SK-N-SH treated with all-trans-retinoic acid at 6 μM for 48 hours (cell line): Measurements from ENCODE around the gene LBHD2.
A peak's percentile ranks its signal among the peaks of the same experiment; 100 is the strongest.

Source experiments
- ATAC-seq: fragments of 200-7000 bp; cut with Tn5 transposase; 3 replicates; pipeline ENCODE4 v1.9.1; 2020; ENCODE audit warnings: mild to moderate bottlenecking, moderate library complexity
- ARNTL ChIP-seq: fragments of 450-650 bp; formaldehyde crosslinking; IDR thresholded peaks from 2 replicates; pipeline ENCODE4 v1.5.0; 2020; ENCODE audit warnings: low read depth, mild to moderate bottlenecking, moderate library complexity, borderline replicate concordance
- BACH2 ChIP-seq: fragments of 250-450 bp; sonication (Bioruptor Pico); IDR thresholded peaks from 2 replicates; pipeline ENCODE4 v1.9.0; 2021; ENCODE audit warnings: mild to moderate bottlenecking, borderline replicate concordance
- CSDC2 ChIP-seq: fragments of 250-450 bp; sonication (Bioruptor Pico); IDR thresholded peaks from 2 replicates; pipeline ENCODE4 v1.5.0; 2020; ENCODE audit warnings: mild to moderate bottlenecking, moderate library complexity
- CSRNP3 ChIP-seq: fragments of 250-450 bp; sonication (Bioruptor Pico); IDR thresholded peaks from 2 replicates; pipeline ENCODE4 v1.5.1; 2021; ENCODE audit warnings: mild to moderate bottlenecking, moderate library complexity
- ESRRG ChIP-seq: fragments of 250-450 bp; sonication (Bioruptor Pico); IDR thresholded peaks from 2 replicates; pipeline ENCODE4 v1.6.1; 2021; ENCODE audit warnings: mild to moderate bottlenecking
- GLIS3 ChIP-seq: fragments of 250-450 bp; sonication (Bioruptor Pico); IDR thresholded peaks from 2 replicates; pipeline ENCODE4 v1.5.0; 2020; ENCODE audit warnings: mild to moderate bottlenecking, moderate library complexity
- ISL1 ChIP-seq: fragments of 250-450 bp; sonication (Bioruptor Pico); IDR thresholded peaks from 2 replicates; pipeline ENCODE4 v2.1.2; 2022; ENCODE audit warnings: mild to moderate bottlenecking, moderate library complexity
- OSR1 ChIP-seq: fragments of 250-450 bp; sonication (Bioruptor Pico); IDR thresholded peaks from 2 replicates; pipeline ENCODE4 v1.8.0; 2022; ENCODE audit warnings: moderate library complexity, mild to moderate bottlenecking, inconsistent platforms
- POU6F1 ChIP-seq: fragments of 250-450 bp; sonication (Bioruptor Pico); IDR thresholded peaks from 2 replicates; pipeline ENCODE4 v1.8.0; 2021; ENCODE audit warnings: low read depth, mild to moderate bottlenecking, moderate library complexity, borderline replicate concordance
- SNAI2 ChIP-seq: fragments of 250-450 bp; sonication (Bioruptor Pico); IDR thresholded peaks from 2 replicates; pipeline ENCODE4 v1.5.0; 2020; ENCODE audit warnings: mild to moderate bottlenecking, moderate library complexity
- TCF4 ChIP-seq: fragments of 250-450 bp; sonication (Bioruptor Pico); IDR thresholded peaks from 2 replicates; pipeline ENCODE4 v1.8.0; 2021; ENCODE audit warnings: mild to moderate bottlenecking, moderate library complexity, borderline replicate concordance
- TOX ChIP-seq: fragments of 250-450 bp; sonication (Bioruptor Pico); IDR thresholded peaks from 2 replicates; pipeline ENCODE4 v1.8.0; 2021; ENCODE audit warnings: mild to moderate bottlenecking, moderate library complexity, borderline replicate concordance
- TSHZ2 ChIP-seq: fragments of 250-450 bp; sonication (Bioruptor Pico); IDR thresholded peaks from 2 replicates; pipeline ENCODE4 v1.5.0; 2020; ENCODE audit warnings: mild to moderate bottlenecking, moderate library complexity
- ZC3H10 ChIP-seq: fragments of 250-450 bp; sonication (Bioruptor Pico); IDR thresholded peaks from 2 replicates; pipeline ENCODE4 v1.5.1; 2021; ENCODE audit warnings: mild to moderate bottlenecking, moderate library complexity
- ZFP3 ChIP-seq: fragments of 250-450 bp; sonication (Bioruptor Pico); IDR thresholded peaks from 2 replicates; pipeline ENCODE4 v1.5.0; 2020; ENCODE audit warnings: mild to moderate bottlenecking, moderate library complexity
- ZFP30 ChIP-seq: fragments of 450-650 bp; formaldehyde crosslinking; IDR thresholded peaks from 2 replicates; pipeline ENCODE4 v1.5.0; 2022; ENCODE audit warnings: mild to moderate bottlenecking, moderate library complexity
- ZNF565 ChIP-seq: fragments of 450-650 bp; formaldehyde crosslinking; conservative IDR thresholded peaks from 2 replicates; pipeline ENCODE4 v1.5.0; 2020; ENCODE audit warnings: low read depth, mild to moderate bottlenecking, moderate library complexity
- ZNF8 ChIP-seq: fragments of 450-650 bp; formaldehyde crosslinking; IDR thresholded peaks from 2 replicates; pipeline ENCODE4 v1.5.0; 2020; ENCODE audit warnings: mild to moderate bottlenecking, moderate library complexity

Gene LBHD2

GRCh38 chr14:103129301-103130016 is 45.4 kb downstream of the LBHD2 start:
- TF ChIP-seq TSHZ2 (CRISPR knock-in tag) (no peak), CSRNP3 (no peak), GLIS3 (CRISPR knock-in tag) (no peak)
- ATAC-seq, result peak; percentile 1; the same call in 2 of the 3 replicates

GRCh38 chr14:103130017-103130764 is 46.2 kb downstream of the LBHD2 start:
- no peak for ATAC-seq
- TF ChIP-seq OSR1 (no peak), CSDC2 (CRISPR knock-in tag) (no peak), BACH2 (CRISPR knock-in tag) (no peak), CSRNP3 (no peak), TOX (CRISPR knock-in tag) (no peak), ARNTL (CRISPR knock-in tag) (no peak), ZFP30 (no peak), ESRRG (no peak), SNAI2 (CRISPR knock-in tag) (no peak)

- no peak for TF ChIP-seq CSRNP3
- TF ChIP-seq TCF4, result peak; percentile 41; the same call in 1 of the 2 replicates
- no peak for TF ChIP-seq ZNF8 (CRISPR knock-in tag)
- TF ChIP-seq, all 23 proteins: peak for 1
- peak; percentile 90 for ATAC-seq
Measured at GRCh38 chr14:103130965-103131364, 47.0 kb downstream of the LBHD2 start.

GRCh38 chr14:103131580-103131979 is 47.6 kb downstream of the LBHD2 start:
- TF ChIP-seq SNAI2 (CRISPR knock-in tag) (no peak), CSDC2 (CRISPR knock-in tag) (no peak), ARNTL (CRISPR knock-in tag) (no peak), CSRNP3 (no peak), POU6F1 (CRISPR knock-in tag) (no peak), ZFP3 (CRISPR knock-in tag) (no peak), BACH2 (CRISPR knock-in tag) (no peak), OSR1 (no peak), ISL1 (CRISPR knock-in tag) (no peak), ZFP30 (no peak), ZNF565 (CRISPR knock-in tag) (no peak), TCF4 (no peak), GLIS3 (CRISPR knock-in tag) (no peak), ZC3H10 (no peak)
- no peak for ATAC-seq
